Gastroesophageal sphincter (tissue), 4 donors: ENCODE data around the gene FYN. TPM values are rescaled to one million over a fixed set of nuclear protein-coding genes. Genes with fewer than 3 reads are reported as not detected.

Experiments
- ATAC-seq: fragments of 150-250 bp; one replicate; pipeline ENCODE4 v1.9.1; 2016; ENCODE audit warnings: mild to moderate bottlenecking, moderate library complexity
- H3K27ac ChIP-seq, 4 donors: fragments of 200-600 bp; sonication (generic) in 3 of 4; 1 replicate in 3 of 4; 2 replicates in 1 of 4; pipeline ENCODE4 v1.5.1; 2016 to 2019
- H3K27me3 ChIP-seq: fragments of 200-600 bp; sonication (generic); one replicate; pipeline ENCODE4 v1.5.1; 2019
- H3K36me3 ChIP-seq, 2 donors: fragments of 200-600 bp; sonication (generic); one replicate each; pipeline ENCODE4 v1.5.1; 2019; ENCODE audit warnings: control low read depth in 1 of 2
- H3K4me1 ChIP-seq, 3 donors: fragments of 200-600 bp; sonication (generic); 1 replicate in 2 of 3; 2 replicates in 1 of 3; pipeline ENCODE4 v1.5.1; 2016 to 2019; ENCODE audit warnings: control low read depth in 2 of 3
- H3K4me3 ChIP-seq, 2 donors: fragments of 200-600 bp; sonication (generic); one replicate each; pipeline ENCODE4 v1.5.1; 2019; ENCODE audit warnings: mild to moderate bottlenecking in 1 of 2, moderate library complexity in 1 of 2
- H3K9me3 ChIP-seq, 3 donors: fragments of 200-600 bp; sonication (generic); one replicate each; pipeline ENCODE4 v1.5.1; 2017 to 2019; ENCODE audit warnings: control low read depth in 2 of 3
- CTCF ChIP-seq, 4 experiments: fragments of 200-600 bp in 2 of 4; fragments of 450-650 bp in 2 of 4; sonication (generic) in 1 of 4; IDR thresholded peaks; one replicate each; pipeline ENCODE4 v1.5.1; 2017 to 2019; ENCODE audit warnings: antibody characterized with exemption in 4 of 4, mild to moderate bottlenecking in 2 of 4, moderate library complexity in 2 of 4
- EP300 ChIP-seq: sonication (generic); formaldehyde crosslinking; IDR thresholded peaks from one replicate; pipeline ENCODE4 v1.6.1; 2017; ENCODE audit warnings: antibody characterized with exemption, mild to moderate bottlenecking
- POLR2A ChIP-seq, 2 donors: fragments of 450-650 bp; IDR thresholded peaks; one replicate each; pipeline ENCODE4 v1.6.1; 2017; ENCODE audit warnings: antibody characterized with exemption in 2 of 2, mild to moderate bottlenecking in 2 of 2, moderate library complexity in 1 of 2
- POLR2AphosphoS5 ChIP-seq: sonication (generic); formaldehyde crosslinking; IDR thresholded peaks from one replicate; pipeline ENCODE4 v1.6.1; 2017; ENCODE audit warnings: antibody characterized with exemption
- WGBS, 2 donors: methylation state at CpG; one replicate each; pipeline ENCODE4 v1.1.5; 2018; ENCODE audit warnings: low coverage in 1 of 2; 5-methylcytosine and 5-hydroxymethylcytosine counted together
- total RNA-seq, 4 donors: library from RNA; depleted of rRNA; stranded (reverse); fragments of >200 nt; gene quantifications; one replicate each; pipeline ENCODE4 v1.1.0, GENCODE V29; 2016

FYN gene
- total RNA-seq, 4 donors from 2014 or later, result 58.6 to 101 (median 69.9) TPM

GRCh38 chr6:111885373-111886027 lies 12.2 kb upstream of the FYN start:
- Histone ChIP-seq H3K36me3 (no peaks in the 10 kb centered on the region), H3K27ac (no peak overlapping the region), H3K27me3 (no peaks in the 10 kb centered on the region), H3K9me3 (no peaks in the 10 kb centered on the region), H3K4me3 (no peak overlapping the region), H3K4me1 (no peaks in the 10 kb centered on the region)
- WGBS, 2 donors, result 80 to 92% methylated on average over 2 to 3 of the region's 3 CpGs
- ATAC-seq, result no peak
- no peak for TF ChIP-seq POLR2A (IDR thresholded peaks at IDR 0.05)
- no peak for TF ChIP-seq EP300
- no peak for TF ChIP-seq POLR2AphosphoS5
- no peak for TF ChIP-seq CTCF (IDR thresholded peaks at IDR 0.05)

GRCh38 chr6:111884068-111884467 lies 10.8 kb upstream of the FYN start:
- Histone ChIP-seq H3K4me3 (no peak overlapping the region), H3K27ac (no peak overlapping the region), H3K27me3 (no peaks in the 10 kb centered on the region), H3K36me3 (no peaks in the 10 kb centered on the region), H3K4me1 (no peaks in the 10 kb centered on the region), H3K9me3 (no peaks in the 10 kb centered on the region)
- TF ChIP-seq POLR2A (IDR thresholded peaks at IDR 0.05) (no peak), CTCF (IDR thresholded peaks at IDR 0.05) (no peak), POLR2AphosphoS5 (no peak), EP300 (no peak)
- ATAC-seq, result no peak
- 92 to 100% methylated on average over 2 of the region's 2 CpGs for WGBS, 2 donors

GRCh38 chr6:111880181-111880888 lies 7.1 kb upstream of the FYN start:
- ATAC-seq, result no peak
- Histone ChIP-seq H3K4me3 (no peak overlapping the region), H3K9me3 (no peaks in the 10 kb centered on the region), H3K27me3 (peaks cover 15% of the 10 kb centered on the region), H3K27ac (no peak overlapping the region), H3K4me1 (no peaks in the 10 kb centered on the region), H3K36me3 (no peaks in the 10 kb centered on the region)
- 100% methylated on average over 1 to 2 of the region's 2 CpGs for WGBS, 2 donors
- TF ChIP-seq POLR2AphosphoS5 (no peak), CTCF (IDR thresholded peaks at IDR 0.05) (no peak), POLR2A (IDR thresholded peaks at IDR 0.05) (no peak), EP300 (no peak)

DNA sequence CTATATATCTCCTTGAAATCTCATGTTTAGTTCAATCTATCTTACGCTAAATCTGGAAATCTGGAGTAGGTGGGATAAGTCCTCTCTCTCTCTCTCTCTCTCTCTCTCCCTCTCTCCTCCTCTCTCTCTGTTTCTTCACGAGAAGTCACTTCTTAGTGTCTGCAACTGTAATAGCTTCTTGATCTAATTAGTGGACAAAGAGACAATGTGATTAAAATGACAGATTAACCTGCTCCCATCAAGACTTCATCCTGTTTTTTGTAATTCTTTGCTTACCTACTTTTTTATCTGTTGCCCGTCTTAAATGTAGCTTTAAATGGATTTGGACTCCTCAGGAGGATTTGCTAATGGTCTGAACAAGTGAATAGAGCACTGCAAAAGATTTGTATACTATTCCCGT lies 2.5 kb upstream of the FYN start:
- TF ChIP-seq POLR2A (IDR thresholded peaks at IDR 0.05) (no peak), EP300 (no peak), CTCF (IDR thresholded peaks at IDR 0.05) (no peak), POLR2AphosphoS5 (no peak)
- peaks cover 32% of the 10 kb centered on the region for H3K27me3 ChIP-seq
- 91 to 96% methylated on average over 3 to 4 of the region's 4 CpGs for WGBS, 2 donors
- no peaks in the 10 kb centered on the region for H3K36me3 ChIP-seq
- H3K9me3 ChIP-seq, result no peaks in the 10 kb centered on the region
- H3K4me3 ChIP-seq, result no peak overlapping the region
- peaks cover 0 to 22% (median 4%) of the 10 kb centered on the region in 3 donors for H3K4me1 ChIP-seq
- ATAC-seq, result no peak
- no peak overlapping the region for H3K27ac ChIP-seq

DNA sequence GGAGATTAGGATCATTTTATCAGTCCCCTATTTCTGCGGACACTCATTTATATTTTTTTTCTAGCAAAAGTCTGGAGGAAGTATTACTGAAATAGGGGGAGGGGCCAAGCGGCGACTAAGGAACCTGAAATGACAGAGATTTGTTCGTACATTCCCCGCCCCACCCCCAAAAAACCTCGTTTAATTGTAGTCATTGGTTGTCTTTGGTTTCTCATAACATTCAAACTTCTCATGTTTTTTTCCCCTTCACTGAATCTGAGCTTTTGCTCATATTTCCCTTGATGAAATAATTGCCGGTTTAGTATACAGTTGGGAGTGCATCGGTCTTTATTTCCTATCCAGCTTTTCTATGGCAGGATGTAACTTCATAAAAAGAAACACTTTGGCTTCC lies 768 bp upstream of the FYN start:
- Histone ChIP-seq H3K4me1 (peaks cover 0 to 29% (median 4%) of the 10 kb centered on the region in 3 donors), H3K9me3 (no peaks in the 10 kb centered on the region), H3K4me3 (peak overlapping the region; percentile 55 to 86), H3K36me3 (no peaks in the 10 kb centered on the region), H3K27ac (peak overlapping the region in 3 of 4 donors; percentile 84 to 88 (median 84)), H3K27me3 (peaks cover 32% of the 10 kb centered on the region)
- 3 to 10% methylated on average over 7 to 8 of the region's 8 CpGs for whole genome bisulfite sequencing, 2 donors
- TF ChIP-seq POLR2AphosphoS5, result no peak
- TF ChIP-seq CTCF (IDR thresholded peaks at IDR 0.05), result no peak
- no peak for ATAC-seq
